COLO668 (cell line): ENCODE data around the gene STN1.

Source experiments
- DNase-seq: peaks from one replicate; lab custom pipeline; 2025; ENCODE audit not compliant: unreplicated experiment; lab: John Stamatoyannopoulos, UW

Gene STN1

DNA sequence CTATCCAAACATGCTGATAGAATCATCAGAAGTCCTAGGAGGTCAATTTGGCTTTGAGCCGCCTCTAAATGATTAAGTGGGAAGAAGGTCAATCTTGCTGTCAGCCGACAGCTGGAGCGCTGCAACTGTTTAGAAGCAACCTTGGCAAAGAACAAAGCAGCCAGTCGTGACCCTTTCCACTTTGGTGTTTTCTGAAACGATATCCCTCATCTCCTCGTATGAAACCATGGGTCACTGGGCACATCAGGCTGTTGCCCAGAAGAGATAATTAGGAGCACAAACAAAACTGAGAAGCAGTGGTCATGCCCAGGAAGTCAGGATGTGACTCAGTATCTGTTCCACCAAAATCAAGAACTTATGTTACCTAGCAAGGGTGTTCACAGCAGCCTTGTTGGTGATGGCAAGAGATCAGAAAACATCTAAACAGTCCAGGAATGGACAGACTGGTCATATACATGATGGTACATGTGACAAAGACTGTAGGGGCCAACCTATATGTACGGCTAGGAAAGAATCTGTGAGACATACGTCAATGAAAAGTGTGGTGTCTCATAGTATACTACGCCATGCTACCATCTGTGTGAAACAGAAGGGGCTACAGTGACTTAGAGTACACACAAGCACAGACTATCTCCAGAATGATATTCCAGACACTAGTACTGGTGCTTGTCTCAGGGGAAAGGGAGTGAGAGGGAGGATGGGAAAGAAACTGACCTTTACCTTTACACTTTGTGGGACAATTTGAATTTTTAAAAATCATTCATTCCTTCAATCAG, 22.4 kb downstream of the STN1 start:
- no peak for DNase-seq

DNA sequence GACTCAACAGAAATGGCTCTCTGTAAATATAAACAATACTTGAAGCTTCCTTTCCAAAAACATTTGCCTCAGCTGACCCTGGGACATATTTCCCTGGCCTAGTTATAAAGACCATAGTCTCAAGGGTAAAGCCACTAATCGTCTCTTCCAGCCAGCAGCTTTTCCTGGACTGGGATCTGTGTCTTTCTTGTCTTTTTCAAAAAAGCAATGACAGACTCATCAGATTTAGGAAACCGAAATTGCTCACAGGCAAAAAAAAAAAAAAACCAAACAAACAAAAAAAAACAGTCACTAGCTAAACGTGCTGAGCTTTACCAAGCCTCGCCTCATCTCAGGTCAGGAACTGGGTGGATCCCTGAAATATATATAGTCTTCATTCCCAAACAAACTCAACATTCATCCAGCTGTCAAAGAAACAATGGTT, 23.5 kb downstream of the STN1 start:
- DNase-seq, result no peak

DNA sequence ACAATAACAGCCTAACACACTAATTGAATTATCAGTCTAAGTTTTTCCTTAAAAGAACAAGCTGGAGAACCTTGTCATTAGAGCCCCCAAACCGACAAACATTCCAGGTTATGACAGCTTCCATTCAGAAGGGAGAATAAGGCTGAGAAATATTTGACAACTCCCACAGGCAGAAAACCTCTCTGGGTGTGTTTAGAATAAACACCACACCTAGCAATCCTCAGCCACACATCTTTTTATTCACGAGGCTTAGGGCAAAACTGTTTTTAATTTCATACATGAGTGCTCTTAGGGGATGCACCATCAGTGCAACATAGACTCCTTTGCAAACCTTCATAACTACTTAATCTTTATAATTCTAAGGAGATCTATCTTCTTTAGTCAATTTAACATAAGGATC, 24.2 kb downstream of the STN1 start:
- DNase-seq, result no peak

DNA sequence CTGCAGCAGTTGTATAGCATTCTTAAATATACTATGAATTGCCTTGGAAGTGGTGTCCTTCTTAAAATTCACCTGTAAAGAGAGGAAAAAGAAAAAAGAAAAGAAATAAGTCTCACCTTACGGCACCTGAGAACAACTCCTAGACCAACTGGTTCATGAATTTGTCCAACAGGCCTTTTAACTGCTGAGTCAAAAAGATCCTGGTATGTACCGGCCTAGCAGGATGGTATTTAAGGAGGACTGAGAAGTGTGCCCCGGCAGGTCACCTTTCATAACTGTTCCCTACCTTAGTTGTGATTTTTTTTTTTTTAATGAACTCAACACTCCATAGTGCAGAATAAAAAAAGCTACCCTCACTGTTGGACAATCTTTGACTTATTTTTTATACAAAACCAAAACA, 25.8 kb downstream of the STN1 start:
- no peak for DNase-seq

DNA sequence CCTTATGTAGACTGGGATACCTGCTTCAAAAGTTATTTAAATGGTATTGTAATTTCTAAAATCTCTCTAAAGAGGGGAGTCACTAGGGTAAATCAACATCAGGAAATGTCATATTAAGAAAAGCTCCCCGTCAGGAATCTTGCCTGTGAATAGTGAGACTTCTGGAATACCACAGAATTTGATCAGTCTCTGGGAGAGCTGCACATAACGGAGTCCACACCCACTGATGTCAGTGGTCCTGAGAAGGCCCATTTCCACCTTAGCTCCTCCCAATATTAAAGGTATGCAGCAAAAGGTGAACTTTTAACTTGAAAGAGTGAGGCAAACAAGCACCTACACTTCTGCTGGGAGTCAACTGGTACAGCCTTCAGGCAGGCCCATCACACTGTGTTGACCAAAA, 27.3 kb downstream of the STN1 start:
- DNase-seq, result no peak

DNA sequence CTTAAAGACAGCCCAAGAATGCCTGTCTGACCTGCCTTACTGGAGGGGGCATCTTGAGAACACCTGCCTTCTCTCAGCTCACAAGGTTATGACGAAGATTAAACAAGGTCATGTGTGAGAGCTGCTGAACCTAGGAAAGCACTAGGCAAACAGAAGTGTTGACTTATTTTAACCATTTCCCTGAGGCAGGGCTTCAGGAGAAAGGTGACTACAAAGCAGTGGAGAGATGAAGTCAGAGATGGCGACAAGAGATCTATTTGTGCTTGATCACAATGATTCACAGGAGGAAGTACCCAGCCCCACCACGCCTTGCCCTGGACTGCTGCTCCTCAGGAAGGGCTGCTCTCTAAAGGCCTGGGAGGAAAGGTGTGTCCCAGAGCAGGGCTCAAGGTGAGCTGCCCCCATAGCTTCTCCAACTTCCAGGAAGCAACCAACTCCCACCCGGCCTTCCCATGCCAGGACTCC, 27.8 kb downstream of the STN1 start:
- DNase-seq, result peak; percentile 4

DNA sequence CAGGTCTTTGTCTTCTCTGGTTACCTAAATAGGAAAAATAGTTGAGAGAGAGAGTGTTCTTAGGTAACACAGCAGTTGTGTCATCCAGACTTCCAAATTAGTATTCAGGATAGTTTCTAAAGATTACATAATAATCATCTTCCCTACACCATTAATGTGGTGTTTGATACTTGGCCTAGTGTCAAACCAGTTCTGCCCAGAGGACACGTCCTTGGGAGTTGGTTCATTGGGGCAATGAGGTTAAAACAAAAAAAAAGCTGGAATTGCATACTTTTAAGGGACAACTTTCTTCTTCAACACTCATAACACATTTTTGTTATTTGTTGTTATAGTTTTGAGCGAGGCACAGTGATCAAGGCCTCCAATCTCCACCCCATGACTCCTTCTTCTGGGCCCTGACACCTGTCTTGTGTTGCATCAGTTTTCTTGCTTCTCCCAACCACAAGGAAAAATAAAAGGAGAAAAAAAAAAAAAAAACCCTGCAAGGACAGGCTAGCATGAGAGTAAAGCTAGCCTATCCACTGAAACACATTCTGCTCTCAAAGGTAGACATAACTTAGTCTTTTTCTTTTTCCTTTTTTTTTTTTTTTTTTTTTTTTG, 28.8 kb downstream of the STN1 start:
- DNase-seq, result no peak

DNA sequence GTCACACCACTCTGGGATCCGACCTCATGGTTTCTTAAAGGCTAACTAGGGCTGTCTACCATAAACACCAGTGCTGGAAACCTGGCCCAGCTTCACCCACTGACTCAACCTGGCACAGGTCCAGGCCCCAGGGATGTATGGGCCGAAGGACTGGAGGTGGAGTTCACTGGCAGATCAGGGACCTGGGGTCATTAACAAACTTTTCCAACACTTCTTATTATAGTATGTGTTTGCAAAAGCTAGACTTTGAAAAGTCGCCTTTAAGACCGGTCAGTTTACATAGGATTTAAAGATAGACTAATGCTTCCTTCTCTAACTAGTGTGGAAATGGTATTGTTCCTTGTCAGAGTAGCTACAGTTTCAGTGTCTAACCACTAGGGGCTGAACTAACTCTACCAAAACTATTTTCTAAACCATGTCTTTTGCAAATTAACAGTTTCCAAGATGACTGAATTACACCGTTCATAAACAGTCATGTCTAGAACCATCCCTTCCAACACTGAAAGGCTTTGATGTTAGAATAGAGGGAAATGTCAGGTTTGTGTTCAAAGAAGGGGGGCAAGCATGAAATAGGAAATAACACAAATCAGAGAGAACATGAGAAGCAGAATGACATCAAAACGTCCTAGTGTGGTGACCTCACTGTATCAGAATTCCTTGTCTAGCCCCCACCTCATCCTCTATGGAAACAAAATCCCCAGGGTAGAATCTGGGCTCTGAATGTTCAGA, 29.7 kb downstream of the STN1 start:
- DNase-seq, result peak; percentile 64

DNA sequence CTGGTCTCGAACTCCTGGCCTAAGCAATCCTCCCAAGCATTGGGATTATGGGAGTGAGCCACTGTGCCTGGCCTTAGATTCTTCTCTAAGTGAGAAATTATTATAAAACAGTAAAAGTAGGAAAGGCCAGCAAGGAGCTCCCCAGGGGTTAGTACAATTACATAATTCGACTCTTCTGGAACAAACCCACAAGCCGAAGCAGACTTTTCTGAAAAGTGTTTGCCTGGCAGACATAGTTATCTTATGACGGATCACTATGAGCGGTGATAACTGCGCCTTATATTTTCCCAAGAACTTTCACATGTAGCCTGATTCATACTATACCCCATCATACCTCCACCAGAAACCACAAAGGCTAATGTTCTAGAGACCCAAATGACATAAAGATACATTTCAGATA, 32.4 kb downstream of the STN1 start:
- no peak for DNase-seq

DNA sequence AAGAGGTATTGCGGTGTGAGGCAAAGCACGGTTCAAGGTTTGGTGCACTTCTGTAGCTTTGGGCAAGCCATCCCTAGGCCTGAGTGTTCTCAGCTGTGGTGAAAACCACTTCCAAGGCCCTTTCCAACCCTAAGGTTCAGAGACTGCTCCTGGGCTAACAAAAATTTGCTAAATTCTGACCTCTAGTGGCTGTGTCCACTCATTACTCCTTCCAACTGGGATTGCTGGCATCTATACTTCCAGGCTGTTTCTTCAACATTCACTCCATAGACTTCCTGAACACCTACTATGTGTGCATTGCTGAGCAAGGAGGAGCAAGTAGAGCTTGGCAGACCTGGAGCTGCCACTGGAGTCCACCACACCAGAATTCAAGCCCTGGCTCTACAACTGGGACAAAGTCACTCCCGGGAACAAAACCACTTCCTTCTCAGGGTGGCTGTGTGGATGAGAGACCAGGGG, 33.3 kb downstream of the STN1 start:
- peak; percentile 20 for DNase-seq

DNA sequence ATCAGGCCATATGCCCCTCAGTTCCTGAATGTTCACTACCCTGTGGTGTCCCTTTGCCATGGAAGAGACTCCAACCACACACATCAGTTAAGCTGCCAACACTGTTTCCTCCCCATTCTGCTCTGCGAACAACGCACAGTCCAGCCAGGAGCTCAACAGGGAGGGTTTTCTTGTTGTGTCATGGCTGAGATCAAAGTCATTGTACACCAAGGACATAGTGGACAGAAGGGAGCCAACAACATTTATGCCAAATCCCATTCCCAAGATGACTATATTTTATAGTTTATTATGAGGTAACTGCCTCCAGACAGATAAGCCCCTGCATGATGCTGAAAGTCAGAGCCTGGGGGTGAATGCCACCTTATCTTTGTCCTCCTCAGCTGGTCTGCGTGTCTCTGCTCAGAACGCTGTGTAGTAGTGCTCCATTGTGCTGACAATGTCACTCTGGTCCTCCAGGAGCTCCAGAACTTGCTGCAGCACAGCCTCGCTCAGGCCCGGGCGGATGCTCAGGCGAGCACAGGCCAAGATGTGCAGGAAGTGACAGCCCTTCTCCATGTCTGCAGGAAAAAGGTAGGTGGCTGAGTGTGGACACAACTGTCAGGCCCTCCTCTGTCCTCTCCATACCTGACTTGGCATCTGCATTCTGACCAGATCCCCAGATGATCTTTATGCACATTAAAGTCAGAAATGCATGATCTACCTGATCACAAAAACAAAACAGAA, 35.5 kb downstream of the STN1 start:
- no peak for DNase-seq

DNA sequence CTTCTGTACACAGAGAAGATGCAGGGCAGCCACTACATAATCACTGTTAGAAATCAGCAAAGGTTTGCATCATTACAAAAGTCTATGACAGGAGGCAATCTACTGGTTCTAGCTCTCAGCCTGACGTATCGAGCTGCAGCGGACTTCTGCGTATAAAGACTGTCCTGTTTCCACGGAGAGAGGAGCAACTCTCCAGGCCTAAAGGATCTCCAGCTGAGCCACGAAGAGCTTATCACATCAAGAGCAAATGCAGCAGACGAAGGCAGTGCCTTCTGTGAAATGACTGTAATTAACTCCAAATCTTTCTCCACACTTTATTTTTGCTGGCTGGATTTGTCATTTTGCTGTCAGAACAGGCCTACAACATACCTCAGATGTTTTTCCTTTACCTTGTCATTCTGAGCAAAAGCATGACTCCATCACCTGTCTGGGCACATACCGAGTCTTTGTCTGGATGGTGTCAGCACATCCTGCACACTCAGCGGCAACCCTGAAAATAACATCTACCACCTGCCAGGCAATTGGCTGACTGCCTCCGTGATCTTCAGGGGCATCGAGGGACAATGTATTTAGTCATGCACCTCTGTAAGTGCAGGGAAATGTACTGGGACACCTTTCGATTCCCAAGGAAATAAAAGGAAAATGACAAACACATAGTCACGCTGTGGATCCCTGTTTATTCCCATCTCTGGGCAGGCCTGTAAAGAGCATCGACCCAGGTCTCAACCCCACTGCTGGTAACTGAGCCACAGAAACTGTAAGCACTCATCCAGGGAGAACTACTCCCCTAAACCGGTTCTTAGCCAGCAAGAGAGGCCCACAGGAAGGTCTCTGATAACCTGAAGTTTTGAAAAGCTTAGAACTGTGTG, 36.3 kb downstream of the STN1 start:
- no peak for DNase-seq

DNA sequence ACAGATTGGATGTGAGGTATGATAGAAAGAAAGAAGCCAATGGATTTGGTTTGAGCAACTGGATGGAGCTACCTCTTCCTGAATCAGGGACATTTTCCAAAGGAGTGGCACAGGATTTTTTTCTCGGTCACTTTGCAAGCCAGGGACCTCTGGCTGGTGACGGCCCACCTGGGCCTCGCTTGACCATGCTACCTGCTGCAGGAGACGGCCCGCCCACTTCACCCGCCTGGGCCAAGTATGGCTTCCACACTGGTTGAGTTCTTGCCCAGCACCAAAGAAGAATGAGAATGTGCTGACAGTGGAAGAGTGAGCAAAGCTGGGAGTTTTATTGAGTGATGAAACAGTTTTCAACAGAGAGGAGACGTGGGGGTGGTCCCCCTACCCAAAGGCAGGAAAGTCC, 38.2 kb downstream of the STN1 start:
- no peak for DNase-seq

DNA sequence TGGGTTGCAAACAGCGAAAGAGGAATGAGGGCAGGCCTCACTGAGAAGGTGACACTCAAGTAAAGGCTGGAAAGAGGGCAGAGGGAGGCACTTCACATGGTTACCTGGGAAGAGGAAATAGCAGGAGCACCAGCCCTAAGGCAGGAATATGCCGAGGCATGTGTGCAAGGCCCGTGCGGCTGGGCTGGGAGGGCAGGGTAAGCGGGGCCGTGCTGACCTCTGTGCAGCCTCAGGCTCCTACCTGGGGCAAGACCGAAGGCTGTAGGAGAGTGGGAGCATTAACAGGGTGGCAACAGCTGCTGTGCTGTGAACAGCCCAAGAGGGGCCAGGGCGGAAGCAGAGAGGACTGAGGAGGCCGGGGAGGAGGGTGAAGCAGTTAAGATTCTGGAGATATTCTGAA, 38.6 kb downstream of the STN1 start:
- DNase-seq, result no peak

DNA sequence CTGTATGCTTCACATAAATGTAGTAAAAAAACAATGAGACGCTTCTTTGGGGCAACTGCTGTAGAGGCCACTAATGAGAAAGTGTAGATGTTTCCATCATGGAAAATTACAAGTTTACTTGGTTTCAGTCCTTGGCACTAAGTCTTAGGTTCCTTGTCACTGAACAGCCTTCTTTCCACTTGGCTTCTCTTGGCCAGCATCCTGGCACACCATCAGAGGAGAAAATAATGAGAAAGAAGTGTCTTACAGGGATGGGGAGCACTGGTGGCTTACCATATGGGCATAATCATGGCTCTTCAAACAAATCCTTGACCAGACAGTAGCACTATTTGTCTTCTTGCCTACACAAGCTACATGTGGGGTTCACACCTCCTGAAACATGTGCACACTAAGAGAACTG, 40.1 kb downstream of the STN1 start:
- DNase-seq, result no peak

DNA sequence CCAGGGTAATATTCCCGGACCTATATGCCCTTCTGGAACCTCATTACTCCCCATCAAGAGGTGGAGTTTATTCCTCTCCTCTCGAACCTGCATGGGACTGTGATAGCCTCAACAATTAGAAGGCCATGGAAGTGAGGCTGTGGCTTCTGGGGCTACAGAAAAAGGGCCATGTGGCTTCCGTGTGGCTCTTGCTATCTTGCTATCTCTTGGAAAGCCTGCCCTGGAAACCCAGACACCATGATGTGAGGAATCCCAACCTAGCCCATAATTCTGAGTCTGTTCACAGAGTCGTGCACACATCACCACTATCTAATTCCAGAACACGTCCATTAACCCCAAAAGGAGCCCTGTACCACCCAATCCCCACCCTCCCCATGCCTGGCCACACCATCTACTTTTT, 41.8 kb downstream of the STN1 start:
- no peak for DNase-seq

DNA sequence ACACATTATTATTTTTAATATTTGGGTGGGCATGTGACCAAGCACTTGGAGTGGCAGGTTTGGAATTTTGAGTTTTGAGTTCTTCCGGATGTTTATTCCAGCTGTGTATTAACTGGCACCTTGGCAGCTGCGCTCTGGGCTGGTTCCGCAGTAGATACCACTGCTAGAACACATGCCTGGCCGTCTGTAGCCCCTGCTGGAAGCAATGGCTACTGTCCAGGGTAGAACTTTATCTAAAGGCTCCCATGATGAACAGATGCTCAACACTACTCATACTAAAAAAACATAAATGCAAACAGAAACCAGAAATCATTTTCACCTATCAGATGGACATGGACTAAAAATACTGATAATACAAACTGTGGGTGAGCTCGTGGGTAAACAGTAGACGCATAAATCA, 43.3 kb downstream of the STN1 start:
- DNase-seq, result no peak

DNA sequence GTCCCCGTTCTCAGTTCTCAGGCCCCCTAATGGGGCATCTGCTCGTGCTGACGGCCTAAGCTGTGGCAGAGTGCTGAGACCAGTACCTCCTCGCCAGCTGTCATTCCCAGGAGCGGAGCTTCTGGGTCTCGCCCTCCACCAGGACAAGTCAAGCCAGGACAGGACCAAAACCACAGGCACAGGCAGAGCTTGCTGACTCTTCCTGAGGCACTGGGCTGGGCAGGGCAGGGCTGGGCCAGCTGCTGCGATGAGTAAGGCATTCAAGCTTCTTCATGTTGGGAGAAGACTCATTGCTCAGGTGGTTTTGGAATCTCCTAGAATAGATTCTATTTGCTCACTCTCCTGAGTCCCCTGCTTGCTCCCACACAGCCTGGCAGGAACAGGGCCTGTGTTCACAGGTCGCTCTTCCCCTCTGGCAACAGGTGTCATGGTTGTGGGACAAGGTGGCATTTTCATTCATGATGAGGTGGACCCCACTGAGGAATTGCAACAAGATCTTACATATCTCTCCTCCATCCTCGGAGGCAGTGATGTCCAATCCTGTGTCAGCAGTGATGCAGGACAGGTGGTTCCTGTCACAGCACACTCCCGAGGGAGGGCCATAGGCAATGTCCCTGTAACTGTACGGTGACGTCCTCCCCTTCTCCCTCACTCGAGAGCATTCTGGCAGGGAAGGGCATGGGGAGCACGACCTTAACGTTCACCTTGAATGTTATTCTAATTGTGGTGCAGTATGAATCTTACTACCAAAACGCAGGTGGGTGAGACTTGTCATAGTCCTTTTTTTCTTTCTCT, 45.6 kb downstream of the STN1 start:
- no peak for DNase-seq

DNA sequence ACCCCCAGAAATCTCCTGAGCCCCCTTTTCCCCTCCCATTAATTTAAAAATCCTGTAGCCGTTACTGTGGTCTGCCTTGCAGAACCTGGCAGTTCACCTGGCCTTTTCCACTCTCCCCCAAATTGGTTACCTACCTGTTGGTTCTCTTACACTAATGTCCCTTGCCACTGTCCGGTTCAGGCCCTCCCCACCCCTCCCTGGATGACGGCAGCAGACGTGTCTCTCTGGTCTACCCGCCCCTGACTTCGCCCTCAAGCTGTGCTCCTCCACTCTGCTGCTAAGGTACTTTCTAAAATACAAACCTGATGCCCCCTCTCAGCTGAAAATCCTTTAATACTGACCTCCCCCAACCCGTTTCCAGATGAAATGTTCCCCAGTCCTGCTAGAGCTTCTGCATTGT, 47.0 kb downstream of the STN1 start:
- no peak for DNase-seq

DNA sequence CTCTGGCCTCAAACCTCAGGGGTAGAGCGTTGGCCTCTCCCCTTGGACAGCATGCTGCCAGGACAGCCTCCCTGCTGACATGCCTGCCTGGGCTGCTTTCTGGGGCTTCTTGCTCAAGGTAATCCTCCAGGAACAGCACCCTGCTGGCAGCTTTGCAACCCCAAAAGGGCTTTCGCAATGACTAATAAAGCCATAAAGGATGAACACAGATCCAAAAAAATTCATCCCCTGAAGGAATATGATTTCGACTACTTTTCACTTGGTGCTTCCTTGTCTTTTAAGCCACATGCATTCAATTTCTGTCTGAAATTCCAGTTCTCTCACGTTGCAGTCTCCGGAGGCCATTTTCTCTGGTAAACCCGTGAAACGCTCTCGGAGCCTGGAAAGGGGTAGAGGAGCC, 47.5 kb downstream of the STN1 start:
- no peak for DNase-seq
